K562 (cell line): ENCODE results near the gene AGR2. TPM values are rescaled to one million over a fixed set of nuclear protein-coding genes. Genes with fewer than 3 reads are reported as not detected.

Experiments used
- ATAC-seq: fragments of 200-7000 bp; cut with Tn5 transposase; 3 replicates; pipeline ENCODE4 v1.9.1; 2020; ENCODE audit warnings: moderate library complexity
- BruUV-seq: library from RNA; stranded (reverse); fragments of 400-500 nt; replicated peaks from 2 replicates; lab custom pipeline; 2021; lab: Mats Ljungman, UMichigan
- CTCF ChIA-PET: fragments of 300-600 bp; formaldehyde crosslinking; extraction: SDS; loops from one replicate; lab custom pipeline; 2021; ENCODE audit warnings: low intra/inter-chr PET ratio; lab: Yijun Ruan, JAX
- POLR2A ChIA-PET: fragments of 300-600, 350-650 bp; sonication (Branson Sonifier 250); formaldehyde crosslinking; extraction: SDS; loops from one replicate; lab custom pipeline; 2021; ENCODE audit warnings: antibody characterized with exemption, inconsistent platforms; lab: Yijun Ruan, JAX
- DNase-seq, 4 experiments: peaks; one replicate each; pipeline versions ENCODE4 v3.0.0 to v3.0.0-alpha.2; 2011 to 2018; ENCODE audit warnings: low spot score in 3 of 4, mixed read lengths in 3 of 4; ENCODE audit errors: extremely low read depth in 1 of 4
- FAIRE-seq: peaks from 2 replicates; lab custom pipeline; 2011; peaks lifted over from hg19 to GRCh38; lab: Jason Lieb, UNC
- H2AFZ ChIP-seq: 2 replicates; pipeline ENCODE4 v1.6.0; 2011; ENCODE audit warnings: low read depth, low read length, control low read depth, inconsistent platforms
- H3K27ac ChIP-seq: fragments of 200-600 bp; 3 replicates; pipeline ENCODE4 v1.8.0; 2011; ENCODE audit warnings: low read depth, mild to moderate bottlenecking, control low read depth, inconsistent platforms, low read length, moderate library complexity, mixed read lengths; ENCODE audit errors: extremely low read depth
- H3K27me3 ChIP-seq, 2 experiments: fragments of 300-600 bp in 1 of 2; 2 replicates in 1 of 2; 3 replicates in 1 of 2; pipeline versions ENCODE4 v1.6.0 to v1.8.0; 2011; ENCODE audit warnings: inconsistent platforms in 2 of 2, low read length in 2 of 2, mild to moderate bottlenecking in 1 of 2, mixed read lengths in 1 of 2, moderate library complexity in 1 of 2; ENCODE audit not compliant: control insufficient read depth in 2 of 2, insufficient read depth in 2 of 2
- H3K36me3 ChIP-seq: fragments of 300-600 bp; 3 replicates; pipeline ENCODE4 v1.8.0; 2011; ENCODE audit warnings: mild to moderate bottlenecking, low read length, inconsistent platforms; ENCODE audit not compliant: control insufficient read depth, insufficient read depth
- H3K4me1 ChIP-seq, 2 experiments: fragments of 200-600 bp in 1 of 2; replicated peaks in 1 of 2; 2 replicates in 1 of 2; 3 replicates in 1 of 2; pipeline versions ENCODE4 v1.5.1 to v1.8.0; 2011; ENCODE audit warnings: inconsistent platforms in 2 of 2, low read length in 2 of 2, mild to moderate bottlenecking in 1 of 2, mixed read lengths in 1 of 2, moderate library complexity in 1 of 2; ENCODE audit not compliant: control insufficient read depth in 2 of 2, insufficient read depth in 2 of 2
- H3K4me2 ChIP-seq: 2 replicates; pipeline ENCODE4 v1.6.1; 2011; ENCODE audit warnings: low read length, control low read depth, inconsistent platforms, mixed read lengths; ENCODE audit not compliant: insufficient read depth
- H3K4me3 ChIP-seq: fragments of 200-600 bp; sonication (generic), shearing (Covaris generic); 2 replicates; pipeline ENCODE4 v1.5.1; 2016; ENCODE audit warnings: control low read depth, inconsistent platforms
- H3K79me2 ChIP-seq: fragments of 200-600 bp; 3 replicates; pipeline ENCODE4 v1.8.0; 2011; ENCODE audit warnings: low read length, inconsistent platforms; ENCODE audit not compliant: control insufficient read depth, insufficient read depth
- H3K9ac ChIP-seq, 2 experiments: 2 replicates each; pipeline versions ENCODE4 v1.6.0 to v1.6.1; 2011; ENCODE audit warnings: low read depth in 2 of 2, low read length in 2 of 2, control low read depth in 1 of 2, inconsistent platforms in 1 of 2, mild to moderate bottlenecking in 1 of 2, mixed read lengths in 1 of 2; ENCODE audit not compliant: insufficient read depth in 1 of 2
- H3K9me1 ChIP-seq: one replicate; pipeline ENCODE4 v1.6.0; 2011; ENCODE audit warnings: inconsistent platforms, mild to moderate bottlenecking, low read length, moderate library complexity; ENCODE audit not compliant: control insufficient read depth, insufficient read depth
- H3K9me3 ChIP-seq: replicated peaks from 2 replicates; pipeline ENCODE4 v1.5.1; 2011; ENCODE audit warnings: low read depth, low read length, inconsistent platforms; ENCODE audit not compliant: control insufficient read depth, insufficient read depth
- H4K20me1 ChIP-seq: replicated peaks from 2 replicates; pipeline ENCODE4 v1.6.1; 2011; ENCODE audit warnings: low read length, inconsistent platforms, mixed read lengths; ENCODE audit not compliant: control insufficient read depth, insufficient read depth
- CREB1 ChIP-seq, 2 experiments: sonication (generic) in 1 of 2; formaldehyde crosslinking in 1 of 2; IDR thresholded peaks; 2 replicates each; pipeline versions ENCODE4 v1.6.1 to v1.8.0; 2012 to 2022; ENCODE audit warnings: inconsistent platforms in 1 of 2, mild to moderate bottlenecking in 1 of 2, missing genetic modification reagents in 1 of 2, moderate library complexity in 1 of 2
- PHF20 ChIP-seq: fragments of 450-650 bp; IDR thresholded peaks from 2 replicates; pipeline ENCODE4 v1.6.1; 2018; ENCODE audit not compliant: partially characterized antibody
- SPI1 ChIP-seq: IDR thresholded peaks from 2 replicates; pipeline ENCODE4 v1.6.1; 2011; ENCODE audit warnings: low read depth, low read length, control low read depth, borderline replicate concordance
- ZNF146 ChIP-seq: IDR thresholded peaks from one replicate; pipeline ENCODE4 v1.6.1; 2018; ENCODE audit warnings: missing compliant biosample characterization; ENCODE audit not compliant: unreplicated experiment
- WGBS: fragments of 100-300 bp; shearing (Covaris generic); methylation state at CpG from one replicate; pipeline ENCODE4 v1.1.6; 2016; ENCODE audit warnings: low coverage, mixed read lengths; ENCODE audit not compliant: insufficient coverage; ENCODE audit errors: missing lambda C conversion rate; 5-methylcytosine and 5-hydroxymethylcytosine counted together
- in situ Hi-C: fragments of 300-500 bp; cut with MboI; formaldehyde crosslinking; loops from 4 replicates; pipeline ENCODE4 v1.15.0; 2018; ENCODE audit warnings: inconsistent platforms, mixed read lengths
- intact Hi-C: fragments of 100-400 bp; cut with micrococcal nuclease; formaldehyde crosslinking; loops from 2 replicates; pipeline ENCODE4 v1.14.2; 2022
- polyA plus RNA-seq, 8 experiments: library from polyadenylated mRNA; depleted of rRNA in 4 of 8; stranded (reverse) in 5 of 8; unstranded in 3 of 8; fragments of >200 nt; fragmentation: Nextera tagmentation in 2 of 8; fragmentation: Illumina TruSeq in 1 of 8; extraction: Ambion mirVana in 2 of 8; extraction: Trizol in 1 of 8; gene quantifications; 2 replicates each; pipeline versions ENCODE4 v1.2.1 to v1.2.3, GENCODE V29; 2011 to 2014; ENCODE audit warnings: inconsistent platforms in 1 of 8, missing spikeins in 1 of 8
- total RNA-seq, 7 experiments: library from RNA; depleted of rRNA in 6 of 7; stranded (reverse); fragments of >200 nt in 6 of 7; fragmentation: Illumina TruSeq in 2 of 7; extraction: Trizol in 2 of 7; gene quantifications; 2 replicates each; pipeline versions ENCODE4 v1.2.1 to v1.2.3, GENCODE V29; 2011 to 2021; ENCODE audit warnings: low replicate concordance in 1 of 7

Gene AGR2
- total and polyA plus RNA-seq, 9 of the 15 experiments (the other 6 are each of a cell fraction or from before 2014, with no cell fraction given): 0.66 TPM; not detected in 8

DNA sequence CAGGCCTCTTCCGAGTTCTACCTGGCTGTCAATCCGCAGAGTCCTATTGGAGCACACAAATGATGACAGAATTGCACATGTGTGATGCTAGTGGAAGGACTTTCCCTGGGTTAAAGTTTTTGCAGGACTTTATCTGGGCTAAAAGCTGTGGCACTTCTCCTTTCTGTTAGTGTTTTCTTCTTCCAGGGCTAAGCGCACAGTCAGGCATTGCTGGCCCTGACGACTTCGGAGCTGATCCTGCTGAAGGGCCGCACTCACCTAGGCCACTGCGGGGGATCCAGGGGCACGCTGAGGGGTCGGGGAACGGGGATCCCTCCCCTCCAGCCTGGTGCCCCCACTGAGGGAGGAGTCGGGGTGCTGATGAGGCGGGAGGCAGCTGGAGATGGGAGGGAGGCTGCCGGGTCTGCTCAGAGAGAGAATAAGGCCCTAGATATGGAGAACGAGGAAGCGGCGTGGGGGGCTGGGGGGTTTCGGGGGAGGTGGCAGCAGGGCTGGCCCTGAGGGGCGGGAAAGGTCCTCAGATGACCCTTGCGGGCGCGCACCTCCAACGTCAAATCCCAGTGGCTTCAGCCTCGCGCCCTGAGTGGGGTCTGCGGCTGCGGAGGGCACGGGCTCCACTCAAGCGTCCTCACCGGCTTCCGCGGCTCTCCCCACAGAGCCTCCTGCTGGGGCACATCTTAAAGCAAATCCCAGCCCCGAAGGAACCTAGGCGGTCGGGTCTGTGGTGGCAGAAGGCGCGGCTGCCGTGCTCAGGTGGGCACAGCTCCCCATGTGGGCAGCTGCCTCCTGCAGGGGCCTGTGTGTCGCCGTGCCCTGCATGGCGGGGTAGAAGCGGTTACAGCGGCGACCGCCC lies 46.0 kb upstream of the AGR2 start:
- no peak overlapping the region for H2AFZ ChIP-seq
- intact Hi-C loops: no loop called here
- H3K4me3 ChIP-seq: no peak overlapping the region
- peak overlapping the region in 1 of 2 experiments; percentile 39; a peak in 1 of 4 replicates for H3K9ac ChIP-seq
- TF ChIP-seq ZNF146 (CRISPR knock-in tag) (no peak), PHF20 (no peak), CREB1 (IDR thresholded peaks at IDR 0.05) (no peak), CREB1 (CRISPR knock-in tag; IDR thresholded peaks at IDR 0.05) (no peak), SPI1 (0 out of 2 replicates have a peak, but pooled peaks have one; percentile 22)
- CTCF ChIA-PET: no interaction called here
- BruUV-seq: no TSS peak
- peaks cover 12 to 18% of the 10 kb centered on the region in 2 experiments; a peak in 4 of 5 replicates for H3K27me3 ChIP-seq
- FAIRE-seq: no peak
- H4K20me1 ChIP-seq: no peaks in the 10 kb centered on the region
- in situ Hi-C loops: no loop called here
- no peak overlapping the region for H3K27ac ChIP-seq
- no peak overlapping the region for H3K4me2 ChIP-seq
- peaks cover 0 to 8% of the 10 kb centered on the region in 2 experiments; a peak in 1 of 5 replicates for H3K4me1 ChIP-seq
- H3K9me3 ChIP-seq: no peaks in the 10 kb centered on the region
- ATAC-seq: no peak; the same call in 2 of the 3 replicates
- H3K79me2 ChIP-seq: no peaks in the 10 kb centered on the region
- no peak for DNase-seq
- POLR2A ChIA-PET: interaction anchor here (1.6 kb wide), 1 partner anchor 9 kb away, joined by 4 read pairs; no protein-coding TSS in a partner anchor
- WGBS: 19% methylated on average over 27 of the region's 44 CpGs
- H3K36me3 ChIP-seq: no peaks in the 10 kb centered on the region
- no peaks in the 10 kb centered on the region for H3K9me1 ChIP-seq
